ENCODE results near the gene TAGLN.
"Not testable (repeated sequence)": the region's sequence is repeated elsewhere in the genome, so short reads cannot be mapped to it uniquely, and the experiment has no call there.

TAGLN gene

DNA sequence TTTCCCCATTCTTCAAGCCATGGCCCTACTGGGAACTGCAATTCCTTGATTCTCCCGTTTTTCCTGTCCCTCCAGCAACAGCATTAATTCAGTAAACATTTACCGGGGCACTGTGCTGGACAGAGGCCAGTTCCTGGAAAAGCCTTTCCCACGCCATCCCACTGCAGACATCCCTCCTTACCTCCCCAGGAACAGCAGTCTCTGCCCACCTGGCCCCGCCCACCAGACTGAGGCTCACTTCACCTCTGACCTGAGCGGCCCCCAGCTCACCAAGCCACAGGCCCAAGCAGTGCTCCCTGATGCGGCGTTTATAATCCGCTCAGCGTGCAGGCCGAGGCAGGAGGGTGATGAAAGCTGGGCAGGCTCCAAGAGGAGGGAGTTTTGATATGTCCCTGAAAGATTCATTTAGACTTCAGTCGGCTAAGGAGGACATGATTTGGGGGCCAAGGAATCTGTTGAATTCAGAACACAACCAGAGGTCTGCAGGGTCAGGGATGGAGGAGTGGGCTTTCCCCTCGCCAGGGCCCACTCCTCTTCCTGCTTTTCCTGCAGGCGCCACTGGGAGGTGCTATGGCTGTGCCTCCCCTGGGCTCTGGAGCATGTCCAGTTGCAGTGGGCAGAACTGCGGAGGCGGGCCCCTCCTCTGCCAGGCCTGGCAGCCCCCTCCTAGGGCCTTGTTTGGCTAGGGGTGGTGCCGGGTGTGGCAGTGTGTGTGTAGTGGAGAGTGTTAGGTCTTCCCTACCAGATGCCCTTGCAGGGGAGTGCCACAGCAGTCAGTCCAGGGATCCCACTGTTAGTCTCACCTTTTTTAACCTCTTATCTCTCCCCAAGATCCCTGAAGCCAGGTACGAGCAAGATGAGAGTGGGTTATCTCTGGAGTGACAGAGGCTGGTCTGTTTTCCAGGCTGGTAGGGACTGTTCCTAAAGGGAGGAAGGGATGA is 1.4 kb upstream of the TAGLN start:
- no peak for DNase-seq

DNA sequence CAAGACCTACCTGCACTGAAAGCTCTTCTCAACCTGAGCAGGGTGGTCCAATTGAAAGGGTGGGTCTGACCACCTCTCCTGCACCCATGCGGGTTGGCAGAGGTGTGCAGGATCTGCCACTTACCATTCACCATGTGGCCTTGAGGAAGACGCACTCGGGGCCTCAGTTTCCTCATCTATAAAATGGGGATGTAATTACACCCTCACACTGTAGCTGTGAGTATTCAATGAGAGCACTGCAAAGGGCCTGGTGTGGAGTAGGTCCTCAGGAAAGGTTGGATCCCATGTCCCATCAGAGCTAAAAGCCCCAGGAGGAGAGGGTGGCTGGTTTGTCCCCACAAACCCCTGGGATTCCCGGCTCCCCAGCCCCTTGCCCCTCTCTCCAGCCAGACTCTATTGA is 557 bp upstream of the TAGLN start:
- no peak for DNase-seq

DNA sequence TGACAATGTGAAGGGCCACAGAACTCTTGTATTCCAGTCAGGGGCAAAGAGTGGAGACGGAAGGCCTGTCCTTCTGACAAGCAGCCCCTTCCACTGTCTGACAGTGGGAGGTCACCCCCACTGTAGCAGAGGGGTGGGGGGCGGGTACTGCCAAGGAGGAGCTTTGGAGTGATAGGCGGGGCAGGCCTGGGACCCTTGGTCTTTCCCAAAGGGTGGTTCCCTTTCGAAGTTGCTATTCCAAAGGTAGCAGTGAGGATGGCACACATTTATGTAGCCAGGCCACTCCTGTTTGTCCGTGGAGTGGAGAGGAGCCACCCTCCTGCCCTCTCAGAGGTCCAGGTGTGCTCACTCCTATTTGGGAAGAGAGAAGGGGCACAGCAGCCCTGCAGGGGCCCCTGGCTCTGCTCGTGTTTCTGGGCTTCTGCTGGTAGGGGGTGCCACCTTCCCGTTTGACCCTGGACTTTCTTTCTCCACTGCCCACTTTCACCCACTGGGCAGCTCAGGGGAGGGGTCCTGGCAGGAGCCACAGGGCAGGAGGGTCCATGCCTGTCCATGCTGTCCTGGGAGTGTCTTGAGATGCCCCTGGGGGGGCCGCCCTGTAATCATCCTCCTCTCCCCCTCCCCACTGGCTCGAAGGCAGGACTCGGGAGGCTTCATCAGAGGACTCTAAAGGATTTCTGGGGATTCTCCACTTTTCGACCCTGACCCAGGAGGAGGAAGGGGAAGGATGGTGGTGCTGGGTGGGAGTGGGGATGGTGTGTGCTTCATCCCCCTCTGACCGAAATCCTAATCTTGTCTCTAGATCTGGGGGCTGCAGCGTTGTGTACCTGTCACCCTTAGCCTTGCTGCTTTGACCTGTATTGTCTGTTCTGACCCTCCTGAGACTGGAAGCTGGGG is 994 bp downstream of the TAGLN start:
- DNase-seq = no peak

DNA sequence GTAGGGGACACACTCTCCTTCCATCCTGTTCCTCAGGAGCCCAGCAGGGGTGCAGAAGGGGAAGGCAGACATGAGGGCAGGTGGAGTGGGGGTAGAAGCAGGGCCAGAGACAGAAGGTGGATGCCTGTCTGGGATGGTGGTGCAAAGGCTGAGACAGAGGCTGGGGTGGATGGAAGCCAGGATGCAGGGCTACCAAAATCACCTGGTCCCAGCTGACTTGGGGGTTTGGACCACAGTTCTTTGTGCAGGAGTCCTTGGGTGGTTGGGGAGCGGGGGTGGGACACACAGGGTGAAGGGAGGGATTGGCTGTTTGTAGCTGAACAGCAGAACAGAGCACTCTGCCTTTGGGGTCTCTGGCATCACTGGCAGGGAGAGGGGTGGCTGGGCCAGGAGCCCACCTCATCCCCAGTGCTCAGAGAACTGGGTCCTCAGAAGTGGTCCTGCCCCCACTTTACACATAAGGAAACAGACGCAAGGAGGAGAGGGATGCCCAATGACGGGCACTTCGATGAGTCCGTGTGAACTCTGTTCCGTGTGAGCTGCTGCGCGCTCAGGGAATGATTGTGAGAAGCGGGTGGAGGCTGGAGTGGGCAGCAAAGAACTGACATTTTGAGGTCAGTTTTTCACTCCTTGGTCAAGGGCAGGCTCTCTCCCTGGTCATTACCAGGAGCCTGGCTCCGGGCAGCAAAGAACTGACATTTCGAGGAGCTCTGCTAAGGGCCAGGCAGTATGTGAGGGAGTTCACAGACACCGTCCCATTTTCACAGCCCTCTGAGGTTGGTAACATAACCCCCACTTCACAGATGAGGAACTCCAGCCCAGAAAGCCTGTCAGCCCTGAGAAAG is 1.9 kb downstream of the TAGLN start:
- no peak for DNase-seq

DNA sequence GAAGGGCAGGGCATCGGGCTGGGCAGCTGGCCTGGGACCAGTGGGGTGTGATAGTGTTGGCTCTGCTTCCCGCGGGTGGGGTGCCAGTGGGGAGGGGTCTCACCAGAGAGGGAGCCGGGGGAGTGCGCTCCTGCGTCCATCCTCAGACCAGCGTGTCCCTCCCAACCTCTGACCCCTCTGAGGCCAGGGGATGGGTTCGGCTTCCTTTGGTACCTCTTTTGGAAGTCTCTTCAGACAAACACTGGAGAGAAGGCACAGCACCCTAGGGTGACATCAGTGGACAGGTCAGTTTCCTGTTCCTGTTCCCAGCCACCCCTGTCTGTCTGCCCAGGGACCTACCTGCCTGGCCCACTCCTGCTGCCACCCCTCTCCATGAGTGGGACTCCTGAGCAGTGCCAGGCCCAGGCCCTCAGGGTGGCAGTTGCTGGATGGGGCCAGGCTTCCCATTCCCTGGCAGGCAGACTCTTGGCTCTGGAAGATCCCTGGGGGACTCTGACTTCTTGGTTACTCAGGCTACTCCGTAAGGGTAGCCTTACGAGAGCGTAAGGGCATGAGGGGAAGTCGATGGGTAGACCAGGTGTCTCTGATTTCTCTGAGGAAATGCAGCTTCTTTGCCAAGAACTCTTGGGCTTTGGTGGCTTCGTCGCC is 2.6 kb downstream of the TAGLN start:
- DNase-seq = no peak

DNA sequence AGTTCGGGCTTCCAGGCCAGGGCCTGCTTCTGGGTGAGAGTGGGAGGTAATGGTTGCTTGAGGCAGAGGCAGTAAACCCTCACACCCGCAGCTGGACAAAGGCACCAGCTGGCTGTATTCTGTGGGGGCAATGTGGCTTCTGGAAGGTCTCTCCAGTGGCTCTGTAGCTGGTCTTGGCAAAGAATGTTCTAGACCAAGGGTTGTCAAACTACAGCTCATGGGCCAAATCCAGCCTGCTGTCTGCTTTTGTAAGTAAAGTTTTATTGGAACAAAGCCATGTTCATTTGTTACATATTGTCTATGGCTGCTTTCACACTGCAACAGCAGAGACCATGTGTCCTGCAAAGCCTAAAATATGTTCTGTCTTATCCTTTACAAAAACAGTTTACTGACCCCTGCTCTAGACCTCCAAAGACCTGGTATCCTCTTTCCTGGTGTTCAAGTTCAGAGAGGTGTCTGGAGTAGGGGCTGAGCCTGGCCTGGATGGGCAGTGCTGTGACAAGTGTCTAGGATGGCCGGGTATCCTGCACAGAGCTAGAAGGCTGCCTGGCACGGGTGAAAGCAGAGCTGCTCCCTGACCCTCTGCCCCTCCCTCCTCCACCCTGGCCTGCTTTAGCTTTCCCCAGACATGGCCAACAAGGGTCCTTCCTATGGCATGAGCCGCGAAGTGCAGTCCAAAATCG is 3.4 kb downstream of the TAGLN start:
- DNase-seq = no peak

DNA sequence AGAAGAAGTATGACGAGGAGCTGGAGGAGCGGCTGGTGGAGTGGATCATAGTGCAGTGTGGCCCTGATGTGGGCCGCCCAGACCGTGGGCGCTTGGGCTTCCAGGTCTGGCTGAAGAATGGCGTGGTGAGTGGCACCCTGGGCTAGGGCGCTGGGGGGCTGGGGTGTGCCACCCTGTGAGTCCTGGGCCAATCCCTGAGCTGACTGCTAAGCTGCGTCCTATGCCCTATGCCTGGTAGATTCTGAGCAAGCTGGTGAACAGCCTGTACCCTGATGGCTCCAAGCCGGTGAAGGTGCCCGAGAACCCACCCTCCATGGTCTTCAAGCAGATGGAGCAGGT is 3.9 kb downstream of the TAGLN start:
- no peak for DNase-seq

DNA sequence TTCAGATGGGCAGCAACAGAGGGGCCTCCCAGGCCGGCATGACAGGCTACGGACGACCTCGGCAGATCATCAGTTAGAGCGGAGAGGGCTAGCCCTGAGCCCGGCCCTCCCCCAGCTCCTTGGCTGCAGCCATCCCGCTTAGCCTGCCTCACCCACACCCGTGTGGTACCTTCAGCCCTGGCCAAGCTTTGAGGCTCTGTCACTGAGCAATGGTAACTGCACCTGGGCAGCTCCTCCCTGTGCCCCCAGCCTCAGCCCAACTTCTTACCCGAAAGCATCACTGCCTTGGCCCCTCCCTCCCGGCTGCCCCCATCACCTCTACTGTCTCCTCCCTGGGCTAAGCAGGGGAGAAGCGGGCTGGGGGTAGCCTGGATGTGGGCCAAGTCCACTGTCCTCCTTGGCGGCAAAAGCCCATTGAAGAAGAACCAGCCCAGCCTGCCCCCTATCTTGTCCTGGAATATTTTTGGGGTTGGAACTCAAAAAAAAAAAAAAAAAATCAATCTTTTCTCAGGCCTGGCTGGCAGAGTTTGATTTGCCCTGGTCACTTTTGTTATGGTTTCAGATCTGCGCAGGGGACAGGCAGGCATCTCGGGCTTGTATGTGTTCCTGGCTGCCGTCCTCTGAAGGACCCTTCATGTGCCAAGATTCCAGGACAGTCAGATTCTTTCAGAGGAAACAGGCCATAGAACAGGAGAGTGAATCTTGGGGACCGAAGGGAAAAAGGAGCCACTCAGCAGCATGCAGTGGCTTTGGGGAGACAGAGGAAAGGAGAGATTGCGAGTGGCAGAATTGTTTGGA is 5.3 kb downstream of the TAGLN start:
- no peak for DNase-seq

DNA sequence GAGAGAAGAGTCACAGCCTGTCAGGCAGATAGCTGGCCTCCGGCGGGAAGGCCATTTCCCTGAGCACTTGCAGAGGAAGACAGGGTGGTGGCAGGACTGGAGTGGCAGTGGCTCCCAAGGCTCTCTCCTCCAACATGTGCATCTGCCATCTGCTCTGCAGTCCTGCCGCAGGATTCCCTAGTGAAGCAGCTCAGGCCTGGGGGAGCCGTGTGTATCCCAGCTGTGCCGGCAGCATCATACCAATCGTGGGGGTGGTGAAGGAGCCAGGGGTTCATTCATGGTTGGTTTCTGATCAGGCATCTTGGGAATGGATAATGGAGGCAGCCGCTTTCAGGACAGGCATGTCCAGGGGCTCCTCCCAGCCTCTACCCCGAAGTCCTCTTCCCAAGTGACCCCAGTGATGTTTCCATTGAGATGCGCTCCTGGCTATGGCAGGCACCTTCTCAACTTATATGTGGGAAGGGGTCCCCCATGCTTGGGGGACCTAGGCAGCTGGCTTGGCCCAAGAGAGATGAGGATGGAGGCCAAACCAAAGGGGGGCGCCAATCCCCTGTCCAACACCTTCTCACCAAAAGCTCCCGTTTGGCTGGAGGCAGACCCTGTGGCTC is 6.1 kb downstream of the TAGLN start:
- no peak for DNase-seq

DNA sequence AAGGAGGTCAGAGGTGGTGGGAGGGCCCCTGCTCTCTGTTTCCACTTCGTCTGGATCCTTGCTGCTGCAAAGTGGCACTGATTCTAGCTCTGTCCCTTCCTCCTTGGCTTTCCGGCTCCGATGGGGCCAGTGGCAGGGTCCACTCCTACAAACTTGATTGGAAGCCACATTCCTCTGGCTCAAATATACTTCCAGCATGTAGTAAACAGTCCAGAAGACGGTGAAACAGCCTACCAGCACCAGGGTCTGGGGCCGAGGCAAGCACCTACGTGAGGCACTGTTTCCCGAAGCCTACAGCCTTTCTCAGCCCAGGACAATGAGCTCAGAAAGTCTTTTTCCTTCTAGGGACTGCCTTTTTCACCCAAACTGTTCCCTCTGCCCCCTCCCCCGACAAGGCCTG is 6.9 kb downstream of the TAGLN start:
- not testable (repeated sequence) for DNase-seq

DNA sequence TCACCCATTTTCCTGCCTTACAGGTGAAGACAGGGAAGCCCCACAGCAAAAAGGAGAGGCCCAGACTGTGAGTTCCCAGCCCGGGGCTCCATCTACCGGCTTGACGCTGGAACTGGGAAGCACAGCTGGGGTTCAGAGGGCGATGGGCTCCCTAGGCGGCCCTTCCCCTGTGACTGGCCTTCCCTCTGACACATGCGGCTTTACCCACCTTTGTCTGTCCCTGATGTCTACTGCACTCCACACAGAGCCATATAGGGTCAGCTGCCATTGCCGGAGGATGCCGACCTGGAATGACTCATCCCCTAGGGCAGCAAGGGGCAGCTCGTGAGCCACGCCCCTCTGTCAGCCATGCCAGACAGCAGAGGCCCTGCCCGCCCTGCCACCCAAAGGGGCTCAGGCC is 7.7 kb downstream of the TAGLN start:
- not testable (repeated sequence) for DNase-seq

DNA sequence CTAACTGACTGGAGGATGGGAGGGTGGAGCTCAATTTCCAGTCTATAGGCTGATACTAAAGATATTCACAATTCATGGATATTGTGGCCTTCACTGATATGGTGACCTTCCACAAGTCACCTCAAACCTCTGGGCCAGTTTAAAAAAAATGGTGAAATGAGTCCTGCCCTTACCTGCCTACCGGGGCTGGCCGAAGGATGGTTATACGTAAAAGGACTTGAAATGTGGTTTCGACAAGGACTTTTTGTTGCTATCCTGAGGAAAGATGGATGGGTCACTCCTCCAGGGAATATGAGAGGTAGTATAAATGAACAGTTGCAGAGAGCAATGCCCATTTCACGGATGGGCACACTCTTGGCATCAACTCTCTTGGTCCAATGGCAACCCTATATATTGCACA is 8.3 kb downstream of the TAGLN start:
- not testable (repeated sequence) for DNase-seq

DNA sequence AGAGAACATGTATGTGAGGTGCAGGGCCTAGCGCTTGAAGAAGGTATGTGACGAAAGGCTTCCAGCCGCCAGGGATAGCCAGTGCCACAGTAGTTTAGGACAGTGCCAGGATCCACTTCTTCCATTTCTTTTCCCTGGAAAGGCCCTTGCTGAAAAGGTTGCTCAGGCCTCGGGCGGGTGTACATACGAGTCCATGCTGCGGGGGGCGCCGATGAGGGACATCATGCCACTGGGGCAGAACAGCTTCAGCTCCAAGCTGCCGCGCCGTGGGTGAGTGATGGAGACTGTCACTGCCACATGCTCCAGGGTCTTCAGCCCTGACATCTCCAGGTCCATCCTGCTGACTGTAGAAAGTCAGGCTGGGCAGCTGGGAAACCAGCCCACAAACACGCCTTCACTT is 9.5 kb downstream of the TAGLN start:
- not testable (repeated sequence) for DNase-seq

DNA sequence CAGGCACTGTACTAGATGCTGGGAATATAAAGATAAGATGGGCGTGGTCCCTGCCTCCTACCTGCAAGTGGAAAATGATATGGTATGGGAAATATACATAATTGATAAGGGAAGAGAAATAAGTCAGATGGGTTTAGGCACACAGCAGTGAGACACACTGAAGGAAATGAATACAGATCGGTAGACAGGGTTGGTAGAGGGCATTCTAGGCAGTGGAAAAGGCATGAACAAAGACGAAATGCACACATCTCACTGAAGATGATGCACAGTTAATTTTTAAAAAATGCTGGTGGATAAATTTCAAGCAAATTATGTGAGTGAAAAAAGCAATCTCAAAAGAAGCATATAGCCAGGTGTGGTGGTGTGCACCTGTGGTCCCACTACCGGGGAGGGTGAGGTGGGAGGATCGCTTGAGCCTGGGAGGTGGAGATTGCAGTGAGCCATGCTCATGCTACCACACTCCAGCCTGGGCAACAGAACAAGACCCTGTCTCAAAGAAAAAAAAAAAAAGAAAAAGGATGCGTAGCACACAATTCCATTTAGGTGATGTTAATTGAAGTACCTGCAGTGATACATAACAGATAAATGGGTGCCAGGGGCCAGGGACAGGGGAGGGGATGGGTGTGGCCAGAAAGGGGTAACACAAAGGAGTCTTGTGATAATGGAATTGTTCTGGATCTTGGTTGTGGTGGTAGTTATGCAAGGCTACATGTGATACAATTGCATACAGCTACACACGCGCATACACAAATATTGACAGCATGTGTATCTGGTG is 10.4 kb downstream of the TAGLN start:
- DNase-seq = not testable (repeated sequence)

DNA sequence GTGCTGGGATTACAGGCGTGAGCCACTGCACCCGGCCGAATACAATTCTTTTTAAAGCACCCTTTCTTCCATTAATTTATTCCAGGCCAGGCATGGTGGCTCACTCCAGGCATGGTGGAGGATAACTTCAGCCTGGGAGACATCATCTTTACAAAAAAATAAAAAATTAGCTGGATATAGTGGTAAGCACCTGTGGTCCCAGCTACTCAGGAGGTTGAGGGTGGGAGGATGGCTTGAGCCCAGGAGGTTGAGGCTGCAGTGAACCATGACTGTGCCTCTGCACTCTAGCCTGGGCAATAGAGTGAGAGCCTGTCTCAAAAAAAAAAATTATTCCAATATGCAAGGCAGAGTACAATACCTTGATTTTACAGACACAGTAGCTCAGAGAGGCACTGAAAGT is 11.4 kb downstream of the TAGLN start:
- DNase-seq = no peak

DNA sequence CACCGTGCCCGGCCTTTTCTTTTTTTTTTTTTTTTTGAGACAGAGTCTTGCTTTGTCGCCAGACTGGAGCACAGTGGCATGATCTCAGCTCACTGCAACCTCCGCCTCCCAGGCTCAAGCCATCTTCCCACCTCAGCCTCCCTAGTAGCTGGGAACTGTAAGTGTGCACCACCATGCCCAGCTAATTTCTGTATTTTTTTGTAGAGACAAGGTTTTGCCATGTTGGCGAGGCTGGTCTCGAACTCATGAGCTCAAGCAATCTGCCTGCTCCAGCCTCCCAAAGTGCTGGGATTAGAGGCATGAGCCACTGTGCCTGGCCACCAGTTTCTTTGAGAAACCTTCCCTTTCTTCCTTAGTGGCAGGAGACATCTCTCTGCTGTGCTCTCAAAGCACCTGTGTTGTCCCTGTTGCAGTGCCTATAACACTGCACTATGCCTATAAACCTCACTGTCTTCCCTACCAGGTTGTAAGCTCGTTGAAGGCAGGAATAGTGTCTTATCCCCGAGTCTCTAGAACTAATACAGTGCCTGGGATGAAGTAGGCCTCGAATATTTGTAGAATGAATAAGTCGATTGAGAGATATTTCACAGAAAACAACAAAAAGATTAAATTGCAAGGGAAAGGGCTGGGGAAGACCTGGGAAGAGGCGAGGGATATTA is 13.7 kb downstream of the TAGLN start:
- no peak for DNase-seq

DNA sequence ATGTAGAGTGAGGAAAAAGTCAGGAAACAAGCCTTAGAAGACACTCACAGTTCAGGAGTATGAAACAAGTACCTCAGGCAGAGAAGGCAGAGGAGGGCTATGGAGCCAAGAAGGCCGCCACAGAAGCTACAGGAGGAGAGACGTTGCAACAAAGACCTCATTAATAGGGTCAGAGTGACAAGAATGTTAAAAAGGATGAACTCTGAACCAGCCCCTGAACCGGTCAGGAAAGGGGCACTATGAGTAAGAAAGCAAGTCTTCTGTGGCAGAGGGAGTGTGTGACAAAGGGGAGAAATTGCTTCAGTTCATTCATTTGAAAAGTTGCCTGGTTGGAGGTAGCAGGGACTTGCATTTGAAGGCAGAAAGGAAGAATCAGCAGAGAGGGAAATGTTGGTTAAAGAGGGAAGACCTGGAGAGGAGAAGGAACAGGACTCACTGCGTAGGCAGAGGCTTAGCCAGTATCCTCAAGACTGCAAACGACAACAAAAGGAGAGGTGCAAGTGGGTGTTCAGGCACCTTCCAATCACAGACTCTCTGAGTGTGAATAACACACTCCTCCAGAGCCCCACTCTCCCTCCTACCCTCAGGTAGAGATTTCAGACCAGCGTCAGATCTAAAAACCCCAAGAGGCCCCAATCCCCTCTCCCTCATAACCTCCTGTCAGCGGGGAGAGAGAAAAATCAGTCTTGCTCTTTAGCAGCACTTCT is 15.4 kb downstream of the TAGLN start:
- DNase-seq = no peak

Measured in GDM1 (cell line).